ENCODE data around the gene SLC26A11.
"Not testable (repeated sequence)": the region's sequence is repeated elsewhere in the genome, so short reads cannot be mapped to it uniquely, and the experiment has no call there.

Gene SLC26A11

GRCh38 chr17:80219013-80219762 lies 1.0 kb upstream of the SLC26A11 start:
- DNase-seq = peak; percentile 48

GRCh38 chr17:80219763-80220053 lies 519 bp upstream of the SLC26A11 start:
- no peak for DNase-seq

GRCh38 chr17:80220736-80221215 lies 549 bp downstream of the SLC26A11 start:
- DNase-seq = no peak

GRCh38 chr17:80221351-80222105 lies 1.3 kb downstream of the SLC26A11 start:
- no peak for DNase-seq

DNA sequence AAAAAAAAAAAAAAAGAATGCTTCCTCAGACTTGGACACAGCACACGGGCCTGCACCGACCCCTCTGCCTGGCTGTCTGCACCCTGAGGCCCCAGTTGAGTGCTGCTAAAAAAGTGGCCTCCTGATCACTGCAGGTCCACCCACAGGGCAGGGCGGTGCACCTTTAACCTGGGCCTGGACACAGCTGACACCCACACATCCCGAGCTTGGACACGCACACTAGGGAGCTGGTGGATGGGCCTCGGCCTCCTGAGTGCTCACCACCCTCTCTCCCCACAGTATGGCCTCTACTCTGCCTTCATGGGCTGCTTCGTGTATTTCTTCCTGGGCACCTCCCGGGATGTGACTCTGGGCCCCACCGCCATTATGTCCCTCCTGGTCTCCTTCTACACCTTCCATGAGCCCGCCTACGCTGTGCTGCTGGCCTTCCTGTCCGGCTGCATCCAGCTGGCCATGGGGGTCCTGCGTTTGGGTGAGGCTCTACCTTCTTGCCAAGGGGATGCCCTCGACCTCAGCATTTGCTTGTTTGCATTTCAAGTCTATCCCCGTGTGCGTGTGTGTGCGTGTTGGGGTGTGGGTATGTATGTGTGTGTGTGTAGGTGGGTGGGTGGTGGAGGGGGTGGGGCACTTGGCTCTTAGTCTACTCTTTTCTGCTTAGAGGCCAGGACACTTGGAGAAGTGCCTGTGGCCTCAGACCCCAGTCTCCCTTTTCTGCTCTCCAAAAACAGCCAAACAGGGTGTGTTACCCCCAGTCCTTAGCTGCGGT lies 2.3 kb downstream of the SLC26A11 start:
- no peak for DNase-seq

DNA sequence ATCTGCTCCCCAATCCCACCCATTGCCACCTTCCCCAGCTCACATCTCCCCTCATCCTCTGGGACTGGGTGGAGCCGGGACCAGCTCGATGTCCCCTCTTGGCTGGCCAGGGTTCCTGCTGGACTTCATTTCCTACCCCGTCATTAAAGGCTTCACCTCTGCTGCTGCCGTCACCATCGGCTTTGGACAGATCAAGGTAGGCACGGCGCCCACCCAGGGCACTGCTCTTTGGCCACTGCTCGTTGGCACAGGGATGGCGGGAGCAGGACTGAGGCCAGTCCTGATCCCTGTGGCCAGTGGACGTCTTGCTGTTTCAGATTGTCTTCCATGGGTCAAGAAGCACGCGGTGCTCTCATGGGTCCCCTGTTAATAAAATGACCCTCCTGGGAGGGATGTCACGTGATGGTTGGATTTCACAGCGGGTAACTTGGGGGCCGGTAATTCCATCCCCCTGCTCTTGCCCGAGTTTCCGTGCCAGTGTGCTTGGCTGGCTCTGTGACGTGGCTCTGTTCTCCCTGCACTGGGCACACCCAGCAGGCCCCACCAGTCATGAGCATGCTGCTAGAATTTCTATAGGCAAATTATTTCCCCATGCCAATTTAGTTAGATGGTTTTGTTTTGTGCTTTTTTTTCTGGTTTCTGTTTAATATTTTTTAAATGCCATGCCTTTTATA lies 3.1 kb downstream of the SLC26A11 start:
- DNase-seq = no peak

GRCh38 chr17:80223838-80224497 lies 3.7 kb downstream of the SLC26A11 start:
- no peak for DNase-seq

GRCh38 chr17:80224683-80225082 lies 4.5 kb downstream of the SLC26A11 start:
- no peak for DNase-seq

DNA sequence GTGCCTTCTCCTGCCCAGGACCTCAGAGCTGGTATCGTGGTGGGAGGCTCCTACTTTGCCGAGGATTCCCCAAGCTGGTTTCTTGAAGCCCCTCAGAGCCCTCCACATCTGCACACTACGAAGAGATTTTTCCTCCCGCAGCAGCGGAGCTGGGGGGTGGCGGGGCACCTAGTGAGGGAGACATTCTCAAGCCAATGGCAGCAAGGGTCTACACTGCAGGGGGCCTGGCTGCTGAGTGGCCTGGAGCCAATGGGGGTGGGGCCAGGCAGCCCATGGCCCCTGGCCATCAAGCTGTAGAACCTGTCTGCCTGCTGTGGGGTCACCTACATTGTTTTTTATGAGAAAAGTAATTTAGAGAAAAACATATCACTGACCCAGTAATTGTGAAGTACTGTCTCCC lies 5.0 kb downstream of the SLC26A11 start:
- DNase-seq = no peak

- no peak for DNase-seq
These were observed 6.9 kb downstream of the SLC26A11 start for GRCh38 chr17:80227156-80227555.

DNA sequence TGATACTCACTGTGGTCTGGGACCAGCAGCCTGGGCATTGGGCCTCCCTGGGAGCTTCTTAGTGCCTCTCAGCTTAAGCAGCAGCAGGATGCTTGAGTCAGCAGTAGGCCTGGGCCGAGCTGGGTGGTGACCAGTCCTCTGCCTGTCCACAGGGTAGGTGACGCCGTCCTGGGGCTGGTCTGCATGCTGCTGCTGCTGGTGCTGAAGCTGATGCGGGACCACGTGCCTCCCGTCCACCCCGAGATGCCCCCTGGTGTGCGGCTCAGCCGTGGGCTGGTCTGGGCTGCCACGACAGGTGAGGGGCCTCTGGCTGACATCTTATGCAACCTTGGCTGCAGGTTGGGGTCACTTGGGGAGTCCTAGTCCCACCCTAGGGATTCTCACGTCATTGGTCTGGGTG lies 7.4 kb downstream of the SLC26A11 start:
- DNase-seq = no peak

GRCh38 chr17:80228477-80228876 lies 8.2 kb downstream of the SLC26A11 start:
- no peak for DNase-seq

GRCh38 chr17:80229011-80229410 lies 8.8 kb downstream of the SLC26A11 start:
- no peak for DNase-seq

- no peak for DNase-seq
These were observed 12.2 kb downstream of the SLC26A11 start for GRCh38 chr17:80232438-80232837.

GRCh38 chr17:80233202-80233601 lies 13.0 kb downstream of the SLC26A11 start:
- no peak for DNase-seq

- no peak for DNase-seq
These were observed 16.7 kb downstream of the SLC26A11 start for GRCh38 chr17:80236911-80237310.

DNA sequence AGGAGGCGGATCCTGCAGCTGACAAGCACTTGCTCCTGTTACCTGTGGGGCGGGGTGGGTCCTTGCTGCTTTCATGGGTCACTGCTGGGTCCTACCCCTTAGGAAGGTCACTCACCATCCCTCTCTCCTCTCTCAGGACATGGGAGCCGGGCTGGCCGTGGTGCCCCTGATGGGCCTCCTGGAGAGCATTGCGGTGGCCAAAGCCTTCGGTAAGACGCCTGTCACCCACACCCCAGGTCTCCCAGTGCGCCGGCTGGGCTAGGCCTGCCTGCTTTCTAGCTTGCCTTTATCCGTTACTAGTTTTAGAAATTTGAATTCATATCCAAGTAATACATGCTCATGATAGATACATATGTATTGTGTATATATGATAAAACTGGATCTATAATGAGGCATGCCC lies 17.2 kb downstream of the SLC26A11 start:
- no peak for DNase-seq

DNA sequence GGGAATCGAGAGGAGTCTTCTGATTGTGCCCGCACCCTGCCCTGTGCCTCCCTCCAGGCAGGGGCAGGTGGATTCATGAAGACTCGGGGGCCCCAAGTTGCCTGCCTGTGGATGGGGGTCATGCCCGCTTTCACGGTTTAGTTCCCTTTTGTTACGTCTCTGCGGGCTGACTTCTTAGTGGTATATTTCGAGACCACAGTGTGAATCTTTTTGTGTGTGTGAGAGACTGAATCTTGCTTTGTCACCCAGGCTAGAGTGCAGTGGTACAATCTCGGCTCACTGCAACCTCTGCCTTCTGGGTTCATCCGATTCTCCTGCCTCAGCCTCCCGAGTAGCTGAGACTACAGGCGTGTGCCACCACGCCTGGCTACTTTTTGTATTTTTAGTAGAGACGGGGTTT lies 22.3 kb downstream of the SLC26A11 start:
- DNase-seq = no peak

DNA sequence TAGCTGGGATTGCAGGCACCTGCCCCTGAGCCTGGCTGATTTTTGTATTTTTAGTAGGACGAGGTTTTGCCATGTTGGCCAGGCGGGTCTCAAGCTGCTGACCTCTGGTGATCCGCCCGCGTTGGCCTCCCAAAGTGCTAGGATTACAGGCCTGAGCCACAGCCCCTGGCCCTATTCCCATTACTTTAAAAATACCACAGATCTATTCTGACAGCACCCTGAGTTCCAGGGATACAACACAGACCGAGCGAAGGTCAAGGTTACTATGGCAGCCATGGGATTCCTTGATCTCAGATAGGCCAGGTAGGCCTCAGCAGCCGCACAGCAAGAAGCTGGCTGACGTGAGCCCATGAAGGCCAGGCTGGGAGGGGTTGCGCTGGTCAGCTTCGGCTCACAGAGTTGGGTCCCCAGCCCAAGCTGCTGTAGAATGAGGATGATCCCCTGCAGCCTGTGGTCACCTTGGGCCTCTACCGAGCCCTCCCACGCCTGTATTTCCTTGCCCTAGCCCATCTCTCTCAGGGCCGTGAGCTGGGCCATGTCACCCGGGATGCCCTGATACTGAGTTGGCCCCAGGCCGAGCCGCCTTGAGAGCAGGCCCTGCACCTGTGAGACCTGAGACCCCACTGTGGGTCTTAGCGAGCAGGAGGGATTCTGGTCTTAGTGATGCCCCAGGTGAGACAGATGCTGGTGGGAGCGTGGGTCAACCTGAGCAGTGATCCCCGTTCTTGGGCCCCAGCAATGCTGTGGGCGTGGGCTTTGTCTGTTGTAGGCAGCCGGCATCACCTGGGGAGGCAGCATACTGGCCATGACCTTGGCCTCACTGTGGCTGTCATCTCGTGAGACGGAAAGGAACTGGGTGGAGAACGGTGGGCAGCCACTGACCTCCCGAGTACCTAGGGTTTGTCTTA lies 23.6 kb downstream of the SLC26A11 start:
- no peak for DNase-seq

DNA sequence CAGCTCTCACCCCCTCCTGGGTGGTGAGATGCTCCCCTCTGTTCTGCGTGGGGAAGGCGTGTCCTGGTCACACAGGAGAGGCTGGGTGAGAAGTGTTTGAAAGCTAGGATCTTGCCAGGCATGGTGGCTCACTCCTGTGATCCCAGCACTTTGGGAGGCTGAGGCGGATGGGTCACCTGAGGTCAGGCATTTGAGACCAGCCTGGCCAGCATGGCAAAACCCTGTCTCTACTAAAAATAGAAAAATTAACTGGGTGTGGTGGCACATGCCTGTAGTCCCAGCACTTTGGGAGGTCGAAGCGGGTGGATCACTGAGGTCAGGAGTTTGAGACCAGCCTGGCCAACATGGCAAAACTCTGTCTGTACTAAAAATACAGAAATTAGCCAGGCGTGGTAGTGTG lies 24.2 kb downstream of the SLC26A11 start:
- not testable (repeated sequence) for DNase-seq

- DNase-seq = no peak
These were observed 24.8 kb downstream of the SLC26A11 start for GRCh38 chr17:80244871-80245509.

Measured in NCI-H2029 (cell line).